Trophoblast cell (in vitro differentiated cells and primary cell): ENCODE data around the gene OXCT2.

ENCODE experiments used
- DNase-seq, 2 donors: peaks; one replicate each; pipeline ENCODE4 v3.0.0-alpha.2; 2016
- H2AFZ ChIP-seq: 2 replicates; pipeline ENCODE4 v1.6.1; 2013; ENCODE audit warnings: low read length, moderate library complexity, mild to moderate bottlenecking; ENCODE audit not compliant: insufficient read depth, poor library complexity
- H2AK5ac ChIP-seq: 2 replicates; pipeline ENCODE4 v1.6.1; 2013; ENCODE audit warnings: mild to moderate bottlenecking, low read length
- H2BK120ac ChIP-seq: 2 replicates; pipeline ENCODE4 v1.6.1; 2013; ENCODE audit warnings: low read length, mild to moderate bottlenecking, moderate library complexity; ENCODE audit not compliant: insufficient read depth, poor library complexity
- H2BK12ac ChIP-seq: 2 replicates; pipeline ENCODE4 v1.6.1; 2013; ENCODE audit warnings: mild to moderate bottlenecking, low read length, moderate library complexity
- H2BK5ac ChIP-seq: 2 replicates; pipeline ENCODE4 v1.6.1; 2013; ENCODE audit warnings: low read length, low read depth, moderate library complexity, mild to moderate bottlenecking; ENCODE audit not compliant: poor library complexity
- H3K14ac ChIP-seq: 2 replicates; pipeline ENCODE4 v1.6.1; 2013; ENCODE audit warnings: mild to moderate bottlenecking, low read length
- H3K18ac ChIP-seq: 2 replicates; pipeline ENCODE4 v1.6.1; 2013; ENCODE audit warnings: mild to moderate bottlenecking, low read length
- H3K23ac ChIP-seq: 2 replicates; pipeline ENCODE4 v1.6.1; 2013; ENCODE audit warnings: low read length
- H3K27ac ChIP-seq: 2 replicates; pipeline ENCODE4 v1.5.1; 2013; ENCODE audit warnings: low read depth, mild to moderate bottlenecking, inconsistent platforms, low read length, moderate library complexity
- H3K27me3 ChIP-seq: 2 replicates; pipeline ENCODE4 v1.6.1; 2013; ENCODE audit warnings: inconsistent platforms, mild to moderate bottlenecking, low read length, moderate library complexity; ENCODE audit not compliant: insufficient read depth
- H3K36me3 ChIP-seq, 2 experiments: 1 replicate in 1 of 2; 2 replicates in 1 of 2; pipeline ENCODE4 v1.6.1; 2013; ENCODE audit warnings: low read length in 2 of 2, mild to moderate bottlenecking in 2 of 2, moderate library complexity in 1 of 2; ENCODE audit not compliant: insufficient read depth in 2 of 2, control insufficient read depth in 1 of 2
- H3K4ac ChIP-seq: 2 replicates; pipeline ENCODE4 v1.6.1; 2013; ENCODE audit warnings: low read depth, mild to moderate bottlenecking, low read length, moderate library complexity
- H3K4me1 ChIP-seq, 2 experiments: 1 replicate in 1 of 2; 2 replicates in 1 of 2; pipeline ENCODE4 v1.6.1; 2013; ENCODE audit warnings: low read length in 2 of 2, mild to moderate bottlenecking in 2 of 2, moderate library complexity in 1 of 2; ENCODE audit not compliant: insufficient read depth in 2 of 2, control insufficient read depth in 1 of 2
- H3K4me2 ChIP-seq: 2 replicates; pipeline ENCODE4 v1.6.1; 2013; ENCODE audit warnings: inconsistent platforms, mild to moderate bottlenecking, low read length, moderate library complexity
- H3K4me3 ChIP-seq: 2 replicates; pipeline ENCODE4 v1.5.1; 2013; ENCODE audit warnings: mild to moderate bottlenecking, low read depth, low read length, inconsistent platforms
- H3K79me1 ChIP-seq: one replicate; pipeline ENCODE4 v1.6.1; 2013; ENCODE audit warnings: low read length
- H3K79me2 ChIP-seq: 2 replicates; pipeline ENCODE4 v1.6.1; 2013; ENCODE audit warnings: low read length, mild to moderate bottlenecking; ENCODE audit not compliant: control insufficient read depth, insufficient read depth, poor library complexity
- H3K9ac ChIP-seq: 2 replicates; pipeline ENCODE4 v1.6.1; 2013; ENCODE audit warnings: mild to moderate bottlenecking, low read length
- H3K9me3 ChIP-seq: 2 replicates; pipeline ENCODE4 v1.6.1; 2013; ENCODE audit warnings: low read depth, mild to moderate bottlenecking, control low read depth, inconsistent platforms, low read length; ENCODE audit not compliant: insufficient read depth
- H4K12ac ChIP-seq: 2 replicates; pipeline ENCODE4 v1.6.1; 2013; ENCODE audit warnings: low read depth, mild to moderate bottlenecking, low read length, moderate library complexity
- H4K8ac ChIP-seq: 2 replicates; pipeline ENCODE4 v1.6.1; 2013; ENCODE audit warnings: low read depth, mild to moderate bottlenecking, low read length, moderate library complexity
- H4K91ac ChIP-seq: one replicate; pipeline ENCODE4 v1.6.1; 2013; ENCODE audit warnings: low read depth, mild to moderate bottlenecking, low read length, moderate library complexity
- WGBS: extraction: QIAGEN DNeasy Blood & Tissue Kit; methylation state at CpG from one replicate; pipeline ENCODE4 v1.1.7; 2013; ENCODE audit warnings: missing lambda C conversion rate; ENCODE audit not compliant: insufficient read length, insufficient coverage; ENCODE audit errors: extremely low coverage; 5-methylcytosine and 5-hydroxymethylcytosine counted together

OXCT2 gene

GRCh38 chr1:39754026-39754570 lies 17.1 kb downstream of the OXCT2 start:
- no peak overlapping the region for H3K23ac ChIP-seq
- no peak overlapping the region for H2BK120ac ChIP-seq
- H2BK5ac ChIP-seq: no peak overlapping the region
- no peak overlapping the region for H3K4me2 ChIP-seq
- no peak overlapping the region for H3K4me3 ChIP-seq
- peaks cover 5 to 6% of the 10 kb centered on the region in 2 experiments for H3K4me1 ChIP-seq
- no peak overlapping the region for H3K4ac ChIP-seq
- no peaks in the 10 kb centered on the region for H3K79me2 ChIP-seq
- WGBS: no CpG with 5 or more reads among the region's 2 CpGs
- H4K12ac ChIP-seq: no peak overlapping the region
- H4K91ac ChIP-seq: no peak overlapping the region
- H3K9me3 ChIP-seq: no peaks in the 10 kb centered on the region
- no peak overlapping the region for H3K18ac ChIP-seq
- no peak for DNase-seq
- peaks cover 42 to 56% of the 10 kb centered on the region in 2 experiments for H3K36me3 ChIP-seq
- H3K27me3 ChIP-seq: no peaks in the 10 kb centered on the region
- H4K8ac ChIP-seq: no peak overlapping the region
- H3K27ac ChIP-seq: no peak overlapping the region
- H3K14ac ChIP-seq: no peak overlapping the region
- no peak overlapping the region for H2AFZ ChIP-seq
- H2BK12ac ChIP-seq: no peak overlapping the region
- H2AK5ac ChIP-seq: no peak overlapping the region
- H3K9ac ChIP-seq: no peak overlapping the region
- H3K79me1 ChIP-seq: no peaks in the 10 kb centered on the region

- Histone ChIP-seq H3K14ac (no peak overlapping the region), H3K27me3 (no peaks in the 10 kb centered on the region), H3K23ac (no peak overlapping the region), H2BK5ac (no peak overlapping the region), H3K4me2 (no peak overlapping the region), H3K27ac (no peak overlapping the region), H3K36me3 (peaks cover 46 to 62% of the 10 kb centered on the region in 2 experiments), H2AFZ (no peak overlapping the region), H4K12ac (no peak overlapping the region), H3K79me2 (no peaks in the 10 kb centered on the region), H3K9me3 (peaks cover 4% of the 10 kb centered on the region), H2AK5ac (no peak overlapping the region), H3K4me3 (no peak overlapping the region), H3K4me1 (peaks cover 1 to 3% of the 10 kb centered on the region in 2 experiments), H3K18ac (no peak overlapping the region), H4K91ac (no peak overlapping the region), H2BK120ac (no peak overlapping the region), H3K4ac (no peak overlapping the region), H2BK12ac (no peak overlapping the region), H4K8ac (no peak overlapping the region), H3K9ac (no peak overlapping the region), H3K79me1 (no peaks in the 10 kb centered on the region)
- no CpG with 5 or more reads among the region's 16 CpGs for WGBS
- DNase-seq: no peak
These were observed 17.8 kb downstream of the OXCT2 start for GRCh38 chr1:39753132-39754025.

- H2AK5ac ChIP-seq: no peak overlapping the region
- H3K79me1 ChIP-seq: no peaks in the 10 kb centered on the region
- H4K91ac ChIP-seq: no peak overlapping the region
- H4K12ac ChIP-seq: no peak overlapping the region
- H3K9me3 ChIP-seq: peaks cover 4% of the 10 kb centered on the region
- H3K4me2 ChIP-seq: no peak overlapping the region
- WGBS: no CpG with 5 or more reads among the region's 6 CpGs
- H2BK12ac ChIP-seq: no peak overlapping the region
- no peaks in the 10 kb centered on the region for H3K27me3 ChIP-seq
- H2AFZ ChIP-seq: no peak overlapping the region
- H2BK5ac ChIP-seq: no peak overlapping the region
- no peak overlapping the region for H3K27ac ChIP-seq
- no peak overlapping the region for H2BK120ac ChIP-seq
- no peak for DNase-seq
- H3K79me2 ChIP-seq: no peaks in the 10 kb centered on the region
- no peak overlapping the region for H3K4me3 ChIP-seq
- no peak overlapping the region for H4K8ac ChIP-seq
- peaks cover 46 to 63% of the 10 kb centered on the region in 2 experiments for H3K36me3 ChIP-seq
- no peak overlapping the region for H3K4ac ChIP-seq
- no peak overlapping the region for H3K23ac ChIP-seq
- H3K4me1 ChIP-seq: no peaks in the 10 kb centered on the region
- H3K9ac ChIP-seq: no peak overlapping the region
- no peak overlapping the region for H3K18ac ChIP-seq
- H3K14ac ChIP-seq: no peak overlapping the region
These were observed 18.4 kb downstream of the OXCT2 start for GRCh38 chr1:39752703-39753102.

- Histone ChIP-seq H2BK5ac (no peak overlapping the region), H3K27me3 (no peaks in the 10 kb centered on the region), H2BK12ac (no peak overlapping the region), H3K79me2 (no peaks in the 10 kb centered on the region), H3K23ac (no peak overlapping the region), H4K12ac (no peak overlapping the region), H3K4ac (no peak overlapping the region), H4K91ac (no peak overlapping the region), H3K27ac (no peak overlapping the region), H3K4me1 (no peaks in the 10 kb centered on the region), H3K9me3 (peaks cover 4% of the 10 kb centered on the region), H2BK120ac (no peak overlapping the region), H3K36me3 (peaks cover 46 to 63% of the 10 kb centered on the region in 2 experiments), H2AFZ (no peak overlapping the region), H3K9ac (no peak overlapping the region), H3K4me2 (no peak overlapping the region), H2AK5ac (no peak overlapping the region), H3K18ac (no peak overlapping the region), H3K4me3 (no peak overlapping the region), H4K8ac (no peak overlapping the region), H3K79me1 (no peaks in the 10 kb centered on the region), H3K14ac (no peak overlapping the region)
- no CpG with 5 or more reads among the region's 7 CpGs for WGBS
- no peak for DNase-seq
These were observed 19.6 kb downstream of the OXCT2 start for GRCh38 chr1:39751595-39751994.
